Measurements from ENCODE around the gene RNASEH2B. TPM values are rescaled to one million over a fixed set of nuclear protein-coding genes. Genes with fewer than 3 reads are reported as not detected.

RNASEH2B gene
- total and polyA plus RNA-seq, 7 experiments from 2014 or later: 65.3 to 105 (median 94.6) TPM

- CTCF ChIA-PET: no interaction called here
- H3K36me3 ChIP-seq (ENCODE audit: control insufficient read depth in 2 of 3, insufficient read depth in 3 of 3, low read length in 3 of 3): no peaks in the 10 kb centered on the region
- peaks cover 0 to 24% (median 5%) of the 10 kb centered on the region in 5 donors for H3K27me3 Mint-ChIP-seq
Measured at GRCh38 chr13:50873991-50874390, 35.6 kb upstream of the RNASEH2B start.

DNA sequence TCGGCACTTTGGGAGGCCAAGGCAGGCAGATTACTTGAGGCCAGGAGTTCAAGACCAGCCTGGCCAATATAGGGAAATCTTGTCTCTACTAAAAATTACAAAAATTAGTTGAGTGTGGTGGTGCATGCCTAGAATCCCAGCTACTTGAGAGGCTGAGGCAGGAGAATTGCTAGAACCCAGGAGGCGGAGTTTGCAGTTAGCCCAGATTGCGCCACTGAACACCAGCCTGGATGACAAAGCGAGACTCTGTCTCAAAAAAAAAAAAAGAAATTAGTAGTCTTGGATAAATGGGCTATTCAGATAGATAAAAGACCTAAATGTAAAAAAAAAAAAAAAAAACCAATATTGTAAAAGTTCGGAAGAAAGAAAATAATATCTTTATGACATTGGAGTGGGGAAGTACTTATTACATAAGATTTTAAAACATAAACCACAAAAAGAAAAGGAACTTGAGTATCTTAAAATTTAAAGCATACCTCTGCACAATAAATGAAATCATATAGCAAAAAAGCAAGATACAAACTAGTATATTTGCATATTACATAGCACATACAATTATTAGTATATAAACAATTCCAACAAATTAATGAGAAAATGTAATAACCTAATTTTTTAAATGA is 26.7 kb upstream of the RNASEH2B start:
- no peaks in the 10 kb centered on the region for H3K27me3 ChIP-seq (ENCODE audit: control insufficient read depth in 2 of 2, insufficient read depth in 2 of 2, low read length in 2 of 2)
- Mint-ChIP-seq H3K9me3 (peaks cover 0 to 15% (median 0%) of the 10 kb centered on the region in 11 donors), H3K27ac (no peak overlapping the region), H3K4me1 (peaks cover 0 to 7% (median 0%) of the 10 kb centered on the region in 7 donors), H3K4me3 (no peak overlapping the region), H3K27me3 (peaks cover 0 to 16% (median 4%) of the 10 kb centered on the region in 5 donors), H3K36me3 (peaks cover 0 to 20% (median 0%) of the 10 kb centered on the region in 5 donors)
- no peaks in the 10 kb centered on the region for H3K4me1 ChIP-seq (ENCODE audit: control insufficient read depth in 2 of 2, insufficient read depth in 2 of 2, low read length in 2 of 2)
- H3K27ac ChIP-seq (ENCODE audit: low read depth, low read length): no peak overlapping the region
- CTCF ChIA-PET: interaction anchor here (1.3 kb wide), 1 partner anchor 29 kb away, joined by 4 read pairs; no protein-coding TSS in a partner anchor
- POLR2A ChIA-PET: interaction anchor here (0.5 to 0.6 kb wide), 3 partner anchors 18 to 352 kb away, joined by 3 to 5 read pairs (median 3); no protein-coding TSS in a partner anchor
- H3K9me3 ChIP-seq (ENCODE audit: control insufficient read depth in 2 of 3, low read length in 3 of 3): no peaks in the 10 kb centered on the region
- no peak for ATAC-seq
- intact Hi-C loops (cut with micrococcal nuclease): no loop called here
- DNase-seq: no peak
- no peaks in the 10 kb centered on the region for H3K36me3 ChIP-seq (ENCODE audit: control insufficient read depth in 2 of 3, insufficient read depth in 3 of 3, low read length in 3 of 3)
- no peak overlapping the region for H3K4me3 ChIP-seq (ENCODE audit: low read length)

More at GRCh38 chr13:50873991-50874390, 35.6 kb upstream of the RNASEH2B start:
- DNase-seq (no peak), ATAC-seq (no peak)
- intact Hi-C loops (cut with micrococcal nuclease): no loop called here
- Mint-ChIP-seq H3K36me3 (peaks cover 0 to 3% (median 0%) of the 10 kb centered on the region in 5 donors), H3K9me3 (peaks cover 0 to 4% (median 0%) of the 10 kb centered on the region in 11 donors), H3K4me1 (no peaks in the 10 kb centered on the region), H3K4me3 (no peak overlapping the region), H3K27ac (no peak overlapping the region)
- Histone ChIP-seq H3K27ac (ENCODE audit: low read depth, low read length) (no peak overlapping the region), H3K4me1 (ENCODE audit: control insufficient read depth in 2 of 2, insufficient read depth in 2 of 2, low read length in 2 of 2) (no peaks in the 10 kb centered on the region), H3K27me3 (ENCODE audit: control insufficient read depth in 2 of 2, insufficient read depth in 2 of 2, low read length in 2 of 2) (no peaks in the 10 kb centered on the region), H3K4me3 (ENCODE audit: low read length) (no peak overlapping the region), H3K9me3 (ENCODE audit: control insufficient read depth in 2 of 3, low read length in 3 of 3) (no peaks in the 10 kb centered on the region)
- POLR2A ChIA-PET: interaction anchor here (0.5 kb wide), 1 partner anchor 18 kb away, joined by 3 read pairs; no protein-coding TSS in a partner anchor

DNA sequence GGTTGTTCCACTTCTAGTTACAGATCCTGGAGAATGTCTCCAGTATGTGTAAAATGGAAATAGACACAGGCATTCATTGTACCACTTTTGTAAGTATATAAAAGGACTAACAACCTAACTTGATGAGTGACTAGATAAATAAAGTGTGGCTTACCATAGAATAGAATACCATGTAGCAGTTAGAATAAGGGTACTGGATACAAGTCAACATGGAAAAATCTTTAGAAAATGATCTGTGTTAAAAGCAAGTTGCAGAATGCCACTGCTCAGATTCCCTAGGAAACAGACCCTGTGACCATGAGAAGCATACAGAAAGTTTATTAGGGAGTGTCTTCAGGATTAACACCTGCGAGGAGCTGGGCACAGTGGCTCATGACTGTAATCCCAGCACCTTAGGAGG is 25.9 kb upstream of the RNASEH2B start:
- no peak for ATAC-seq
- Mint-ChIP-seq H3K36me3 (peaks cover 0 to 22% (median 0%) of the 10 kb centered on the region in 5 donors), H3K27me3 (peaks cover 0 to 16% (median 3%) of the 10 kb centered on the region in 5 donors), H3K9me3 (peaks cover 0 to 15% (median 0%) of the 10 kb centered on the region in 11 donors), H3K27ac (no peak overlapping the region), H3K4me3 (no peak overlapping the region), H3K4me1 (peaks cover 0 to 7% (median 0%) of the 10 kb centered on the region in 7 donors)
- Histone ChIP-seq H3K4me1 (ENCODE audit: control insufficient read depth in 2 of 2, insufficient read depth in 2 of 2, low read length in 2 of 2) (no peaks in the 10 kb centered on the region), H3K36me3 (ENCODE audit: control insufficient read depth in 2 of 3, insufficient read depth in 3 of 3, low read length in 3 of 3) (no peaks in the 10 kb centered on the region), H3K27ac (ENCODE audit: low read depth, low read length) (no peak overlapping the region), H3K27me3 (ENCODE audit: control insufficient read depth in 2 of 2, insufficient read depth in 2 of 2, low read length in 2 of 2) (no peaks in the 10 kb centered on the region), H3K4me3 (ENCODE audit: low read length) (no peak overlapping the region), H3K9me3 (ENCODE audit: control insufficient read depth in 2 of 3, low read length in 3 of 3) (no peaks in the 10 kb centered on the region)
- no peak for DNase-seq
- CTCF ChIA-PET: interaction anchor here (1.3 kb wide), 1 partner anchor 28 kb away, joined by 4 read pairs; no protein-coding TSS in a partner anchor
- POLR2A ChIA-PET: interaction anchor here (0.6 kb wide), 2 partner anchors 17 to 91 kb away, joined by 3 read pairs; no protein-coding TSS in a partner anchor
- intact Hi-C loops (cut with micrococcal nuclease): no loop called here

DNA sequence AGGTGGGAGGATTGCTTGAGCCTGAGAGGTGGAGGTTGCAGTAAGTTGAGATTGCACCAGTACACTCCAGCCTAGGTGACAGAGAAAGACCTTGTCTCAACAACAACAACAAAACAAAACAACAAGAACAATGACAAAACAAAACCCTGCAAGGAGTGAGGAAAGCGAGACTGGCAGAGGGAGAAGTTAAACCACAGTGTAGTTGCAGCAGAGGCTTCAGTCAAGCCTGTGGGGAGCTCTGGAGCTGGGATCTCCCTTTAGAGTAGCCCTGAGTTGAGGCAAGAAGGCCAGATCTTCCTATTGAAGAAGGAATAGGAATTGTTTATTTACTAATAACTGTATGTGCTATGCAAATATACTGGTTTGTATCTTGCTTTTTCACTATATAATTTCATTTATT is 25.3 kb upstream of the RNASEH2B start:
- H3K9me3 Mint-ChIP-seq: peaks cover 0 to 15% (median 0%) of the 10 kb centered on the region in 11 donors
- H3K4me1 Mint-ChIP-seq: peaks cover 0 to 7% (median 0%) of the 10 kb centered on the region in 7 donors
- ATAC-seq: no peak

DNA sequence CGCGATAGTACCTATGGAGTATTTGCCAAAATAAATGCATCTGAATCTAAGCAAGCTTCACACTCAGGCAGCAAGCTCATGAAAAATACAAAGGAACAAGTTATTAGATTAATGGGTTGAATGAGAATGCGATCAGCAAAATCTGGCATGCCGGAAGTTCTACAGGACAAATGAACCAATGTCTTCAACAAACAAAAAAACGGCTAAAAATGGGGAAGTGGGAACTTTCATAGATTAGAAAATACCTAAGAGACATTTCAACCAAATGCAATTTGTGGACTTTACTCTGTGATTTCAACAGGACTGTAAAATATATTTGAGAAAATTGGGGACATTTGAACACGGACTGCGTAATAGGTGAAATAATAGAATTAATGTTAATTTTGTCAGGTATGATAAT is 22.4 kb upstream of the RNASEH2B start:
- Histone ChIP-seq H3K27ac (ENCODE audit: low read depth, low read length) (no peak overlapping the region), H3K9me3 (ENCODE audit: control insufficient read depth in 2 of 3, low read length in 3 of 3) (no peaks in the 10 kb centered on the region), H3K27me3 (ENCODE audit: control insufficient read depth in 2 of 2, insufficient read depth in 2 of 2, low read length in 2 of 2) (no peaks in the 10 kb centered on the region), H3K4me3 (ENCODE audit: low read length) (no peak overlapping the region), H3K4me1 (ENCODE audit: control insufficient read depth in 2 of 2, insufficient read depth in 2 of 2, low read length in 2 of 2) (peaks cover 4 to 14% of the 10 kb centered on the region in 2 donors), H3K36me3 (ENCODE audit: control insufficient read depth in 2 of 3, insufficient read depth in 3 of 3, low read length in 3 of 3) (no peaks in the 10 kb centered on the region)
- Mint-ChIP-seq H3K4me1 (peaks cover 7 to 21% (median 19%) of the 10 kb centered on the region in 7 donors), H3K27ac (no peak overlapping the region), H3K36me3 (peaks cover 0 to 30% (median 0%) of the 10 kb centered on the region in 5 donors), H3K9me3 (peaks cover 0 to 13% (median 0%) of the 10 kb centered on the region in 11 donors), H3K4me3 (no peak overlapping the region), H3K27me3 (peaks cover 0 to 7% (median 3%) of the 10 kb centered on the region in 5 donors)
- ChIA-PET POLR2A (no interaction called here), CTCF (no interaction called here)
- DNase-seq (no peak), ATAC-seq (no peak)
- intact Hi-C loops (cut with micrococcal nuclease): no loop called here

More for the DNA sequence above, 25.3 kb upstream of the RNASEH2B start:
- no peak for DNase-seq
- no peaks in the 10 kb centered on the region for H3K9me3 ChIP-seq (ENCODE audit: control insufficient read depth in 2 of 3, low read length in 3 of 3)
- Mint-ChIP-seq H3K27ac (no peak overlapping the region), H3K4me3 (no peak overlapping the region), H3K27me3 (peaks cover 0 to 16% (median 3%) of the 10 kb centered on the region in 5 donors), H3K36me3 (peaks cover 0 to 24% (median 0%) of the 10 kb centered on the region in 5 donors)
- CTCF ChIA-PET: no interaction called here
- no peak overlapping the region for H3K27ac ChIP-seq (ENCODE audit: low read depth, low read length)
- intact Hi-C loops (cut with micrococcal nuclease): no loop called here
- POLR2A ChIA-PET: interaction anchor here (0.6 kb wide), 1 partner anchor 92 kb away, joined by 3 read pairs; no protein-coding TSS in a partner anchor
- H3K27me3 ChIP-seq (ENCODE audit: control insufficient read depth in 2 of 2, insufficient read depth in 2 of 2, low read length in 2 of 2): no peaks in the 10 kb centered on the region
- no peaks in the 10 kb centered on the region for H3K4me1 ChIP-seq (ENCODE audit: control insufficient read depth in 2 of 2, insufficient read depth in 2 of 2, low read length in 2 of 2)
- H3K36me3 ChIP-seq (ENCODE audit: control insufficient read depth in 2 of 3, insufficient read depth in 3 of 3, low read length in 3 of 3): no peaks in the 10 kb centered on the region
- no peak overlapping the region for H3K4me3 ChIP-seq (ENCODE audit: low read length)

GRCh38 chr13:50888362-50888761 is 21.2 kb upstream of the RNASEH2B start:
- intact Hi-C loops (cut with micrococcal nuclease): no loop called here
- H3K36me3 ChIP-seq (ENCODE audit: control insufficient read depth in 2 of 3, insufficient read depth in 3 of 3, low read length in 3 of 3): no peaks in the 10 kb centered on the region
- no peak overlapping the region for H3K27ac Mint-ChIP-seq
- ChIA-PET CTCF (no interaction called here), POLR2A (interaction anchor here (1.3 kb wide), 1 partner anchor 8 kb away, joined by 3 read pairs; no protein-coding TSS in a partner anchor)
- H3K27me3 Mint-ChIP-seq: peaks cover 0 to 7% (median 0%) of the 10 kb centered on the region in 5 donors
- H3K27ac ChIP-seq (ENCODE audit: low read depth, low read length): no peak overlapping the region
- peaks cover 0 to 8% (median 0%) of the 10 kb centered on the region in 11 donors for H3K9me3 Mint-ChIP-seq
- H3K36me3 Mint-ChIP-seq: peaks cover 0 to 28% (median 0%) of the 10 kb centered on the region in 5 donors
- ATAC-seq: no peak
- H3K27me3 ChIP-seq (ENCODE audit: control insufficient read depth in 2 of 2, insufficient read depth in 2 of 2, low read length in 2 of 2): no peaks in the 10 kb centered on the region
- H3K4me1 Mint-ChIP-seq: peaks cover 16 to 33% (median 32%) of the 10 kb centered on the region in 7 donors
- peaks cover 4 to 17% of the 10 kb centered on the region in 2 donors for H3K4me1 ChIP-seq (ENCODE audit: control insufficient read depth in 2 of 2, insufficient read depth in 2 of 2, low read length in 2 of 2)
- H3K9me3 ChIP-seq (ENCODE audit: control insufficient read depth in 2 of 3, low read length in 3 of 3): no peaks in the 10 kb centered on the region
- no peak overlapping the region for H3K4me3 ChIP-seq (ENCODE audit: low read length)
- no peak for DNase-seq
- no peak overlapping the region for H3K4me3 Mint-ChIP-seq

Measured in naive thymus-derived CD4-positive, alpha-beta T cell (primary cell).